Kidney glomerular epithelial cell (primary cell): ENCODE measurements around the gene USP17L10.
"Not testable (repeated sequence)": the region's sequence is repeated elsewhere in the genome, so short reads cannot be mapped to it uniquely, and the experiment has no call there.

Experiments
- DNase-seq: peaks from one replicate; lab custom pipeline; 2025; lab: John Stamatoyannopoulos, UW

Gene USP17L10, protein sequence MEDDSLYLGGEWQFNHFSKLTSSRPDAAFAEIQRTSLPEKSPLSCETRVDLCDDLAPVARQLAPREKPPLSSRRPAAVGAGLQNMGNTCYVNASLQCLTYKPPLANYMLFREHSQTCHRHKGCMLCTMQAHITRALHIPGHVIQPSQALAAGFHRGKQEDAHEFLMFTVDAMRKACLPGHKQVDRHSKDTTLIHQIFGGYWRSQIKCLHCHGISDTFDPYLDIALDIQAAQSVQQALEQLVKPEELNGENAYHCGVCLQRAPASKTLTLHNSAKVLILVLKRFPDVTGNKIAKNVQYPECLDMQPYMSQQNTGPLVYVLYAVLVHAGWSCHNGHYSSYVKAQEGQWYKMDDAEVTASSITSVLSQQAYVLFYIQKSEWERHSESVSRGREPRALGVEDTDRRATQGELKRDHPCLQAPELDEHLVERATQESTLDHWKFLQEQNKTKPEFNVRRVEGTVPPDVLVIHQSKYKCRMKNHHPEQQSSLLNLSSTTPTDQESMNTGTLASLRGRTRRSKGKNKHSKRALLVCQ

DNA sequence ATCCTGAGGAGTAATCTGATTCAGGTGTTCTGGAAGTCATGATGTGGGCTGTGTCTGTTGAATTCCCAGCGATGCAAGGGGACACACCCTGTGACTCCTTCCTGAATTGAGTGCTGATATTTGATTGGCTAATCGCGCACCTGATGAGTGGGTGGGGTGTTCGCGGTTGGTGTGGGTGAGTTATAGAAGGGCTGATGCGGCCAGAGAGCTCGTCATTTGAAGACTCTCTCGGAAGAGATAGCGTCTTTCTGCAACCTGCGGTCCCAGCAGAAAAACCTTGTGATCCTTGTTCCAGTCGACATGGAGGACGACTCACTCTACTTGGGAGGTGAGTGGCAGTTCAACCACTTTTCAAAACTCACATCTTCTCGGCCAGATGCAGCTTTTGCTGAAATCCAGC, at the start of gene USP17L10:
TSS of gene USP17L10 (plus strand) at position 301 of the 400 bp plus-strand sequence. CDS start at position 301, 0 bp downstream.
- DNase-seq: not testable (repeated sequence)

DNA sequence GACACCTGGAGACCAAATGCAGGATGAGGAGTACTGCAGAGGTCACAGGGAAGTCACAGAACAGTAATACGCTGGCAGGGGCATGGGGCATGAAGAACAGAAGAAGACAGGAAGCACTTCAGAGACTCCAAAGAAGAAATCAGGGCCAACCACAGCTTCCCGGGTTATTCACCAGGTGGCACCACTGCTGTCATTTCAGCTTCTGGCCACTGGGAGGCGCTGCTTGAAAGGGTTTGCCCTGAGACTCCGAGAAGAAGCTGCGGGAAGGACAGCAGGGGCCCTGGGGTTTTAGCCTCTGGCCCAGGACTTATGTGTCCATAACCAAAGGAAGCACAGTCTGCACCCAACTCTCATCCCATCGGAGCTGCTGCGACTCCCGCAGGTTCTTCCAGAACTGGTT, 44.5 kb upstream of the USP17L10 start:
- not testable (repeated sequence) for DNase-seq

DNA sequence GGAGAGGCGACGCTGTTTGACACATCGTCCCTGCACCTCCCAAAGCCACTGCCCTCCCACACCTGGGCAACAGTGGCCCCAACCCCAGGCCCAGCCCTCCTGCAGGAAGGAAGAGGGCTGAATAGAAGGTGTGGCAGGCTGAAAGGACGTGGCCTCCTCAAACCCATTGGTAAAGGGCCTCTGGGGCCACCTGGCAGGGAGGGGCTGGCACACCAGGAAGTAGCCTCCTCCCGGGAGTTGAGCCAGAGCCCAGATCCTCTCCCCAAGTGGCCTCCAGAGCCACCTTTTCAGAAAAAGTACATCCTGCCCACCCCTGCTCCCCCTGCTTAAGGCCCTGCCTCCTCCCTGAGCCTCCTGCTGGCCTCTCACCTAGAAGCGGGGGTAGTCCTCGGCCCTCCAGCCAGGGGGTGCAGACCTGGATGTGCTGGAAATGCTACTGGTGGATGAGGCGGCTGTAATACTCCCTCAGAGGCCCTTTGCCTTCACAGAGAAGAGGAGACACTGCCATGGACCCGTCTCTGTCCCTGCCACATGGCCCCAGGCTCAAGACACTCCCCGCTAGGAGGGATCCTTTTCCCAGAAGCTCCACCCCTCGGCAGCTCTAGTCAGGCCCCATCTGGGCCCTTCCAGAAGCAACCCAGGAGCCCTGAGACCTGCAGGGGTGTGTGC, 40.5 kb upstream of the USP17L10 start, which contains the start of gene FAM90A26:
TSS of gene FAM90A26 (plus strand) at position 619 of the 669 bp plus-strand sequence. CDS start 2,764 bp downstream, outside the sequence.
- DNase-seq: not testable (repeated sequence)

DNA sequence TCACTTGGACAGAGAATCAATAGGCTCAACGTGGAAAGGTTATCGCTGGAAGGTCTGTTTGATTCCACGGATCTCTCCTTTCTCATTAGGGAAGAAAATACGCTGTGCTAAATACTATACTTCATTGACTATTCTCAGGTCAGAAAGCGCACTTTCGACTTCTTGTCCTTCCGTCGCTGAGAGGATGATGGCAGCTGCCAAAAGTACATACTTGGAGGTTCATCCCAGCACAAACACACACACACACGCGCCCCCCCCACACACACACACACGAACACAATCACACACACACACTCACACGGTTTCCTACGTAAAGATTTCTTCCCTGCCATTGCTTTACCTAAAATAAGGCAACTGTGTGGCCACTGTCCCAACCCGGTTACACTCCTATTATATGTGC, 4.2 kb downstream of the USP17L10 start:
- not testable (repeated sequence) for DNase-seq

DNA sequence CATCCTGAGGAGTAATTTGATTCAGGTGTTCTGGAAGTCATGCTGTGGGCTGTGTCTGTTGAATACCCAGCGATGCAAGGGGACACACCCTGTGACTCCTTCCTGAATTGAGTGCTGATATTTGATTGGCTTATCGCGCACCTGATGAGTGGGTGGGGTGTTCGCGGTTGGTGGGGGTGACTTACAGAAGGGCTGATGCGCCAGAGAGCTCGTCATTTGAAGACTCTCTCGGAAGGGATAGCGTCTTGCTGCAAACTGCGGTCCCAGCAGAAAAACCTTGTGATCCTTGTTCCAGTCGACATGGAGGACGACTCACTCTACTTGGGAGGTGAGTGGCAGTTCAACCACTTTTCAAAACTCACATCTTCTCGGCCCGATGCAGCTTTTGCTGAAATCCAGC, 4.6 kb downstream of the USP17L10 start, which contains the start of gene USP17L11:
TSS of gene USP17L11 (plus strand) at position 301 of the 400 bp plus-strand sequence. CDS start at position 301, 0 bp downstream.
- DNase-seq: not testable (repeated sequence)

DNA sequence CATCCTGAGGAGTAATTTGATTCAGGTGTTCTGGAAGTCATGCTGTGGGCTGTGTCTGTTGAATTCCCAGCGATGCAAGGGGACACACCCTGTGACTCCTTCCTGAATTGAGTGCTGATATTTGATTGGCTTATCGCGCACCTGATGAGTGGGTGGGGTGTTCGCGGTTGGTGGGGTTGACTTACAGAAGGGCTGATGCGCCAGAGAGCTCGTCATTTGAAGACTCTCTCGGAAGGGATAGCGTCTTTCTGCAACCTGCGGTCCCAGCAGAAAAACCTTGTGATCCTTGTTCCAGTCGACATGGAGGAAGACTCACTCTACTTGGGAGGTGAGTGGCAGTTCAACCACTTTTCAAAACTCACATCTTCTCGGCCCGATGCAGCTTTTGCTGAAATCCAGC, 9.4 kb downstream of the USP17L10 start, which contains the start of gene USP17L12:
TSS of gene USP17L12 (plus strand) at position 301 of the 400 bp plus-strand sequence. CDS start at position 301, 0 bp downstream.
- DNase-seq: not testable (repeated sequence)

DNA sequence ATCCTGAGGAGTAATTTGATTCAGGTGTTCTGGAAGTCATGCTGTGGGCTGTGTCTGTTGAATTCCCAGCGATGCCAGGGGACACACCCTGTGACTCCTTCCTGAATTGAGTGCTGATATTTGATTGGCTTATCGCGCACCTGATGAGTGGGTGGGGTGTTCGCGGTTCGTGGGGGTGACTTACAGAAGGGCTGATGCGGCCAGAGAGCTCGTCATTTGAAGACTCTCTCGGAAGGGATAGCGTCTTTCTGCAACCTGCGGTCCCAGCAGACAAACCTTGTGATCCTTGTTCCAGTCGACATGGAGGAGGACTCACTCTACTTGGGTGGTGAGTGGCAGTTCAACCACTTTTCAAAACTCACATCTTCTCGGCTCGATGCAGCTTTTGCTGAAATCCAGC, 14.1 kb downstream of the USP17L10 start, which contains the start of gene USP17L13:
TSS of gene USP17L13 (plus strand) at position 301 of the 400 bp plus-strand sequence. CDS start at position 301, 0 bp downstream.
- DNase-seq: not testable (repeated sequence)

DNA sequence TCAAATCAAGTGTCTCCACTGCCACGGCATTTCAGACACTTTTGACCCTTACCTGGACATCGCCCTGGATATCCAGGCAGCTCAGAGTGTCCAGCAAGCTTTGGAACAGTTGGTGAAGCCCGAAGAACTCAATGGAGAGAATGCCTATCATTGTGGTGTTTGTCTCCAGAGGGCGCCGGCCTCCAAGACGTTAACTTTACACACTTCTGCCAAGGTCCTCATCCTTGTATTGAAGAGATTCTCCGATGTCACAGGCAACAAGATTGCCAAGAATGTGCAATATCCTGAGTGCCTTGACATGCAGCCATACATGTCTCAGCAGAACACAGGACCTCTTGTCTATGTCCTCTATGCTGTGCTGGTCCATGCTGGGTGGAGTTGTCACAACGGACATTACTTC, 19.8 kb downstream of the USP17L10 start:
- not testable (repeated sequence) for DNase-seq

DNA sequence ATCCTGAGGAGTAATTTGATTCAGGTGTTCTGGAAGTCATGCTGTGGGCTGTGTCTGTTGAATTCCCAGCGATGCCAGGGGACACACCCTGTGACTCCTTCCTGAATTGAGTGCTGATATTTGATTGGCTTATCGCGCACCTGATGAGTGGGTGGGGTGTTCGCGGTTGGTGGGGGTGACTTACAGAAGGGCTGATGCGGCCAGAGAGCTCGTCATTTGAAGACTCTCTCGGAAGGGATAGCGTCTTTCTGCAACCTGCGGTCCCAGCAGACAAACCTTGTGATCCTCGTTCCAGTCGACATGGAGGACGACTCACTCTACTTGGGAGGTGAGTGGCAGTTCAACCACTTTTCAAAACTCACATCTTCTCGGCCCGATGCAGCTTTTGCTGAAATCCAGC, 23.6 kb downstream of the USP17L10 start, which contains the start of gene USP17L15:
TSS of gene USP17L15 (plus strand) at position 301 of the 400 bp plus-strand sequence. CDS start at position 301, 0 bp downstream.
- DNase-seq: not testable (repeated sequence)

DNA sequence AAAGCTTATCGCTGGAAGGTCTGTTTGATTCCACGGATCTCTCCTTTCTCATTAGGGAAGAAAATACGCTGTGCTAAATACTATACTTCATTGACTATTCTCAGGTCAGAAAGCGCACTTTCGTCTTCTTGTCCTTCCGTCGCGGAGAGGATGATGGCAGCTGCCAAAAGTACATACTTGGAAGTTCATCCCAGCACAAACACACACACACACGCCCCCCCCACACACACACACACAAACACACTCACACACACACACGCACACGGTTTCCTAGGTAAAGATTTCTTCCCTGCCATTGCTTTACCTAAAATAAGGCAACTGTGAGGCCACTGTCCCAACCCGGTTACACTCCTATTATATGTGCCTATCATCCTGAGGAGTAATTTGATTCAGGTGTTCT, 28.0 kb downstream of the USP17L10 start:
- DNase-seq: not testable (repeated sequence)

DNA sequence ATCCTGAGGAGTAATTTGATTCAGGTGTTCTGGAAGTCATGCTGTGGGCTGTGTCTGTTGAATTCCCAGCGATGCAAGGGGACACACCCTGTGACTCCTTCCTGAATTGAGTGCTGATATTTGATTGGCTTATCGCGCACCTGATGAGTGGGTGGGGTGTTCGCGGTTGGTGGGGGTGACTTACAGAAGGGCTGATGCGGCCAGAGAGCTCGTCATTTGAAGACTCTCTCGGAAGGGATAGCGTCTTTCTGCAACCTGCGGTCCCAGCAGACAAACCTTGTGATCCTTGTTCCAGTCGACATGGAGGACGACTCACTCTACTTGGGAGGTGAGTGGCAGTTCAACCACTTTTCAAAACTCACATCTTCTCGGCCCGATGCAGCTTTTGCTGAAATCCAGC, 33.1 kb downstream of the USP17L10 start, which contains the start of gene USP17L17:
TSS of gene USP17L17 (plus strand) at position 301 of the 400 bp plus-strand sequence. CDS start at position 301, 0 bp downstream.
- DNase-seq: not testable (repeated sequence)

DNA sequence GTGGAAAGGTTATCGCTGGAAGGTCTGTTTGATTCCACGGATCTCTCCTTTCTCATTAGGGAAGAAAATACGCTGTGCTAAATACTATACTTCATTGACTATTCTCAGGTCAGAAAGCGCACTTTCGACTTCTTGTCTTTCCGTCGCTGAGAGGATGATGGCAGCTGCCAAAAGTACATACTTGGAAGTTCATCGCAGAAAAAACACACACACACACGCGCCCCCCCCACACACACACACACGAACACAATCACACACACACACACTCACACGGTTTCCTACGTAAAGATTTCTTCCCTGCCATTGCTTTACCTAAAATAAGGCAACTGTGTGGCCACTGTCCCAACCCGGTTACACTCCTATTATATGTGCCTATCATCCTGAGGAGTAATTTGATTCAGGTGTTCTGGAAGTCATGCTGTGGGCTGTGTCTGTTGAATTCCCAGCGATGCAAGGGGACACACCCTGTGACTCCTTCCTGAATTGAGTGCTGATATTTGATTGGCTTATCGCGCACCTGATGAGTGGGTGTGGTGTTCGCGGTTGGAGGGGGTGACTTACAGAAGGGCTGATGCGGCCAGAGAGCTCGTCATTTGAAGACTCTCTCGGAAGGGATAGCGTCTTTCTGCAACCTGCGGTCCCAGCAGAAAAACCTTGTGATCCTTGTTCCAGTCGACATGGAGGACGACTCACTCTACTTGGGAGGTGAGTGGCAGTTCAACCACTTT, 37.7 kb downstream of the USP17L10 start, which contains the start of gene USP17L18:
TSS of gene USP17L18 (plus strand) at position 678 of the 728 bp plus-strand sequence. CDS start at position 678, 0 bp downstream.
- DNase-seq: not testable (repeated sequence)

DNA sequence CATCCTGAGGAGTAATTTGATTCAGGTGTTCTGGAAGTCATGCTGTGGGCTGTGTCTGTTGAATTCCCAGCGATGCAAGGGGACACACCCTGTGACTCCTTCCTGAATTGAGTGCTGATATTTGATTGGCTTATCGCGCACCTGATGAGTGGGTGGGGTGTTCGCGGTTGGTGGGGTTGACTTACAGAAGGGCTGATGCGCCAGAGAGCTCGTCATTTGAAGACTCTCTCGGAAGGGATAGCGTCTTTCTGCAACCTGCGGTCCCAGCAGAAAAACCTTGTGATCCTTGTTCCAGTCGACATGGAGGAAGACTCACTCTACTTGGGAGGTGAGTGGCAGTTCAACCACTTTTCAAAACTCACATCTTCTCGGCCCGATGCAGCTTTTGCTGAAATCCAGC, 42.6 kb downstream of the USP17L10 start, which contains the start of gene USP17L19:
TSS of gene USP17L19 (plus strand) at position 301 of the 400 bp plus-strand sequence. CDS start at position 301, 0 bp downstream.
- not testable (repeated sequence) for DNase-seq

DNA sequence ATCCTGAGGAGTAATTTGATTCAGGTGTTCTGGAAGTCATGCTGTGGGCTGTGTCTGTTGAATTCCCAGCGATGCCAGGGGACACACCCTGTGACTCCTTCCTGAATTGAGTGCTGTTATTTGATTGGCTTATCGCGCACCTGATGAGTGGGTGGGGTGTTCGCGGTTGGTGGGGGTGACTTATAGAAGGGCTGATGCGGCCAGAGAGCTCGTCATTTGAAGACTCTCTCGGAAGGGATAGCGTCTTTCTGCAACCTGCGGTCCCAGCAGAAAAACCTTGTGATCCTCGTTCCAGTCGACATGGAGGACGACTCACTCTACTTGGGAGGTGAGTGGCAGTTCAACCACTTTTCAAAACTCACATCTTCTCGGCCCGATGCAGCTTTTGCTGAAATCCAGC, 47.4 kb downstream of the USP17L10 start, which contains the start of gene USP17L20:
TSS of gene USP17L20 (plus strand) at position 301 of the 400 bp plus-strand sequence. CDS start at position 301, 0 bp downstream.
- not testable (repeated sequence) for DNase-seq
